HG03460 (cell line): Measurements from ENCODE around the gene ADIPOR1.
"Not testable (repeated sequence)": the region's sequence is repeated elsewhere in the genome, so short reads cannot be mapped to it uniquely, and the experiment has no call there.

Experiments used
- ATAC-seq: cut with Tn5 transposase; IDR thresholded peaks from one replicate; pipeline ENCODE4 v1.9.1; 2021; ENCODE audit not compliant: unreplicated experiment

ADIPOR1 gene

GRCh38 chr1:202957733-202958543 is at the start of gene ADIPOR1:
ADIPOR1 (minus strand) TSS chr1:202958312; CDS start chr1:202951070, 7,242 bp downstream.
- peak; percentile 96 for ATAC-seq

- ATAC-seq, result peak; percentile 93
Measured at GRCh38 chr1:203006948-203007871, 49.1 kb upstream of the ADIPOR1 start, which contains the start of gene TMEM183A. TMEM183A (plus strand) TSS chr1:203007374; CDS start chr1:203007466, 92 bp downstream.

GRCh38 chr1:203005395-203006142 is 47.5 kb upstream of the ADIPOR1 start:
- not testable (repeated sequence) for ATAC-seq

GRCh38 chr1:203002951-203003350 is 44.8 kb upstream of the ADIPOR1 start:
- no peak for ATAC-seq

GRCh38 chr1:203001986-203002385 is 43.9 kb upstream of the ADIPOR1 start:
- ATAC-seq, result no peak

GRCh38 chr1:203000217-203000944 is 42.3 kb upstream of the ADIPOR1 start:
- ATAC-seq, result no peak

- ATAC-seq, result no peak
Measured at GRCh38 chr1:202998836-202999750, 41.0 kb upstream of the ADIPOR1 start.

GRCh38 chr1:202994756-202995155 is 36.6 kb upstream of the ADIPOR1 start:
- ATAC-seq, result no peak

- ATAC-seq, result no peak
Measured at GRCh38 chr1:202991112-202991511, 33.0 kb upstream of the ADIPOR1 start.

- no peak for ATAC-seq
Measured at GRCh38 chr1:202989879-202990278, 31.8 kb upstream of the ADIPOR1 start.

- no peak for ATAC-seq
Measured at GRCh38 chr1:202987922-202988583, 29.9 kb upstream of the ADIPOR1 start.

- ATAC-seq, result no peak
Measured at GRCh38 chr1:202987255-202987654, 29.1 kb upstream of the ADIPOR1 start.

- not testable (repeated sequence) for ATAC-seq
Measured at GRCh38 chr1:202986120-202986519, 28.0 kb upstream of the ADIPOR1 start.

GRCh38 chr1:202982715-202983430 is 24.8 kb upstream of the ADIPOR1 start:
- no peak for ATAC-seq

GRCh38 chr1:202981939-202982338 is 23.8 kb upstream of the ADIPOR1 start:
- ATAC-seq, result no peak

GRCh38 chr1:202979459-202979858 is 21.3 kb upstream of the ADIPOR1 start:
- no peak for ATAC-seq

- ATAC-seq, result no peak
Measured at GRCh38 chr1:202976633-202977032, 18.5 kb upstream of the ADIPOR1 start.

GRCh38 chr1:202974856-202975255 is 16.7 kb upstream of the ADIPOR1 start:
- no peak for ATAC-seq
